ENCODE data around the gene CCN2.

DNA sequence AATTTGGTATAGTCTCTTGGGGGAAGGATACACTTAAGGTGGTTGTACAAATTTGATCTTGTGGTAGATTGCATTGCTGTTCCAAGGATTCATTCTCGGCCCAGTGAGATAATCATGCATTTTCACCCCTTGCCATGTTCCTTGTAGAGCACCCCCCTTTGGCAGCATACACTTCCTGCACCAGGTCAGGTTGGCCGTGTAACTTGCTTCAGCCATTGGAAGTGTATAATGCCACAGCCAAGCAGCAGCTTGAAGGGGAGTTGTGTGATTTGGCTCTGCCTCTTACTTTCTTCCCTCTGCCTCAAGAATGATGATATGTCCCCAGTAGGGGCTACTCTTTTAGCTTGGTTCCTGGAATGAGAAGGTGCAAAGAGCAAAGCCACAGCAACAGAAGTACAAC, 21.9 kb downstream of the CCN2 start:
- TF ChIP-seq EZH2 (IDR thresholded peaks at IDR 0.05; ENCODE audit: low read depth): no peak
- TF ChIP-seq, protein P1, sequence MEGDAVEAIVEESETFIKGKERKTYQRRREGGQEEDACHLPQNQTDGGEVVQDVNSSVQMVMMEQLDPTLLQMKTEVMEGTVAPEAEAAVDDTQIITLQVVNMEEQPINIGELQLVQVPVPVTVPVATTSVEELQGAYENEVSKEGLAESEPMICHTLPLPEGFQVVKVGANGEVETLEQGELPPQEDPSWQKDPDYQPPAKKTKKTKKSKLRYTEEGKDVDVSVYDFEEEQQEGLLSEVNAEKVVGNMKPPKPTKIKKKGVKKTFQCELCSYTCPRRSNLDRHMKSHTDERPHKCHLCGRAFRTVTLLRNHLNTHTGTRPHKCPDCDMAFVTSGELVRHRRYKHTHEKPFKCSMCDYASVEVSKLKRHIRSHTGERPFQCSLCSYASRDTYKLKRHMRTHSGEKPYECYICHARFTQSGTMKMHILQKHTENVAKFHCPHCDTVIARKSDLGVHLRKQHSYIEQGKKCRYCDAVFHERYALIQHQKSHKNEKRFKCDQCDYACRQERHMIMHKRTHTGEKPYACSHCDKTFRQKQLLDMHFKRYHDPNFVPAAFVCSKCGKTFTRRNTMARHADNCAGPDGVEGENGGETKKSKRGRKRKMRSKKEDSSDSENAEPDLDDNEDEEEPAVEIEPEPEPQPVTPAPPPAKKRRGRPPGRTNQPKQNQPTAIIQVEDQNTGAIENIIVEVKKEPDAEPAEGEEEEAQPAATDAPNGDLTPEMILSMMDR (conservative IDR thresholded peaks at IDR 0.05): no peak
